HG02938 (cell line): ENCODE results near the gene CARNS1.

Source experiments
- ATAC-seq: cut with Tn5 transposase; IDR thresholded peaks from one replicate; pipeline ENCODE4 v1.9.1; 2021; ENCODE audit warnings: mild to moderate bottlenecking, moderate library complexity; ENCODE audit not compliant: unreplicated experiment

The CARNS1 gene, protein sequence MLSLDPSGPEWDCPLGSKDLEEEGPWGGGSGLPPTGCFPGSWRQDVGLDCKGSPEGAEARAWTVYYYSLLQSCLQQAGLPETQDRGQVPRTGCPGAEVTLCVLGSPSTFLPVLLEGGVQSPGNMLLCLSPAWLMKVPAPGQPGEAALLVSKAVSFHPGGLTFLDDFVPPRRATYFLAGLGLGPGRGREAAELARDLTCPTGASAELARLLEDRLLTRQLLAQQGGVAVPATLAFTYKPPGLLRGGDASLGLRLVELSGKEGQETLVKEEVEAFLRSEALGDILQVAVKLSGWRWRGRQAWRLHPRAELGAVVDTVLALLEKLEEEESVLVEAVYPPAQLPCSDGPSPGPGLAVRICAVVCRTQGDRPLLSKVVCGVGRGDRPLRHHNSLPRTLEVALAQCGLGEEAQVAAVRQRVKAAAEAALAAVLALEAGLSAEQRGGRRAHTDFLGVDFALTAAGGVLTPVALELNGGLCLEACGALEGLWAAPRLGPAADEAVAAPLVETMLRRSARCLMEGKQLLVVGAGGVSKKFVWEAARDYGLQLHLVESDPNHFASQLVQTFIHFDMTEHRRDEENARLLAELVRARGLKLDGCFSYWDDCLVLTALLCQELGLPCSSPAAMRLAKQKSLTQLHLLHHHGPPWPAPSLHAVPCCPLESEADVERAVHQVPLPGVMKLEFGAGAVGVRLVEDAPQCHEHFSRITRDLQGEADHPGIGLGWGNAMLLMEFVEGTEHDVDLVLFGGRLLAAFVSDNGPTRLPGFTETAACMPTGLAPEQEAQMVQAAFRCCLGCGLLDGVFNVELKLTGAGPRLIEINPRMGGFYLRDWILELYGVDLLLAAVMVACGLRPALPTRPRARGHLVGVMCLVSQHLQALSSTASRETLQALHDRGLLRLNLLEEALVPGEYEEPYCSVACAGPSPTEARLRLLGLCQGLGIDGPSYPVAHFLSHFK

GRCh38 chr11:67415501-67416304 lies at the start of gene CARNS1:
TSS of gene CARNS1 (plus strand) at chr11:67415678. CDS start at chr11:67416200, 522 bp downstream.
- ATAC-seq, result no peak

- no peak for ATAC-seq
Measured at GRCh38 chr11:67365736-67366444, 49.6 kb upstream of the CARNS1 start.

DNA sequence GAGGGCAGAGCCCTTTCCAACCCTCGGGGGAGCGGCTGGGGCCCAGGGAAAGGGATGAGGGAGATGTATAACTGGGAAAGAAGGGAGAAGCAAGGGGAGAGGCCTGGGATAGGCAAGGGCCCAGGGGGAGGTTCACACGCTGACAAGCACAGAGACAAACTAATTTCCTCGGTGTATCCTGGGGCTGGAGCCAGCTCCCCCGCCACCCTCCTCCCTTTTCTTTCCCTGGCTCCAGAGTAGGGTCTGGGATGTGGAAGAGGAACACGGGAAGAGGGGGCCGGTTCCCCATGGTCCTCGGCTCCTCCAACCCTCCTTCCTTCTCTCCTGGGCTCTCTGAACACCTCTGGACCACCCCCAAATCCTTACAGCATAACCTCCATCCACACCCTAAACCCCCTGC lies 48.9 kb upstream of the CARNS1 start:
- no peak for ATAC-seq

GRCh38 chr11:67366961-67367760 lies 48.3 kb upstream of the CARNS1 start:
- no peak for ATAC-seq

GRCh38 chr11:67367761-67368227 lies 47.7 kb upstream of the CARNS1 start:
- ATAC-seq, result no peak

DNA sequence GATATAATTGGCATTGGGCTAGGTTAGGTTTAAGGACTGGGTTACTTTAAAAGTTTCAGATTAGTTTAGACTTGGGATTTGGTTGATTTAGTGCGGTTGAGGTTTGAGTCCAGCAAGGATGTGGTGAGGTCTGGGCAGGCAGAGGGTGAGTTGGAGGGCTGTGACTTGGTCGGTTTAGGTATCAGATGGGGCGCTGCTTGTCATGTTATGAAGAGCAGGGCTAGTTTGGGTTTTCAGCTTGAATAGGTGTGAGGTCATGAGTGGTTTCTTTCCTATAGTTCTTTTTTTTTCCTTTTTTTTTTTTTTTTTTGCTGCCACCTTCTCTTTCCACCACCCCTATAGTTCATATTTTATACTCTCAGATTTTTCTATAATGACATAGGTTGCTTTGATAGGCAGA lies 46.9 kb upstream of the CARNS1 start:
- ATAC-seq, result no peak

GRCh38 chr11:67369275-67369674 lies 46.2 kb upstream of the CARNS1 start:
- no peak for ATAC-seq

DNA sequence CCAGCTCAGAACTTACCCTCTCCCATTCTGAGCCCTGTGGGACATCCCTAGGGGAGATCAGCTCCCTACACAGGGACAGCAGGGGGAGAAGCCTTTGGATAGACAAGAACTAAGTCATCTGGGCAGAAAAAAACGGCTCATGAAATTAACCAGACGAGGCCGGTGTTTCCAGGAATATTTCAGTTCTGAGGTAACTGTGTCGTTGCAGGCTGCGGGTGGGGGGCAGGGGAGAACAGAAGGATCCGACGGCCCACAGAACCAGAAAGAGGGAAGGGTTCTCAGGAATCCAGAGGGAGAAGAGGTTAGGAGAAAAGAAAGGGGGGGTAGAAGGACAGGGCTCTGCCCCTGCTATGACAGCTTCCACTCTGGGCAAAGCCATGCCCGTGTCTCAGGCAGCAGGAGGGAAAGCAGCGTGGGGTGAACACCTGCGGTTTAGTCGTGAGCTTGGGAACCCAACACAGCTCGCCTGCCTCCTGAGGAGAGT lies 45.6 kb upstream of the CARNS1 start:
- ATAC-seq, result no peak

- no peak for ATAC-seq
Measured at GRCh38 chr11:67370351-67371076, 45.0 kb upstream of the CARNS1 start.

- no peak for ATAC-seq
Measured at GRCh38 chr11:67371189-67371910, 44.1 kb upstream of the CARNS1 start.

DNA sequence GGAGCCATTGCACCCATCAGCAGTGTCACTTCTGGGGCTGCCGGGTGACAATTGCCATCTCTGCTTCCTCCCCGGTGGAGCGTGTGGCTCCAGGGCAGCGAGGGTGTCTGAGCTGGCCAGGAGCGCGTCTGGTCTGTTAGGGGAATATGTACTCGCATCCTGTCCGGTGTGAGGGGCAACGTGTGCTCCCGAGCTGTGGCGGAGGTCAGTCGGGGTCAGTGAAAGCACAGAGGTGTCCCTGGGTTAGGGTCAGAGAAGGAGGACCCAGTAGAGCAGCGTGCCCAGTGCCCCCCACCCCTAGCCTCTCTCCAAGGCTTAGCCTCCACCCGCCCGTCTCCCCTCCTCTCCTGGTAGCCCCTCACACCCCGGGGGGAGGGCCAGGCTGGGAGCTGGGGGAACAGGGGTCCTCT lies 43.6 kb upstream of the CARNS1 start:
- no peak for ATAC-seq

DNA sequence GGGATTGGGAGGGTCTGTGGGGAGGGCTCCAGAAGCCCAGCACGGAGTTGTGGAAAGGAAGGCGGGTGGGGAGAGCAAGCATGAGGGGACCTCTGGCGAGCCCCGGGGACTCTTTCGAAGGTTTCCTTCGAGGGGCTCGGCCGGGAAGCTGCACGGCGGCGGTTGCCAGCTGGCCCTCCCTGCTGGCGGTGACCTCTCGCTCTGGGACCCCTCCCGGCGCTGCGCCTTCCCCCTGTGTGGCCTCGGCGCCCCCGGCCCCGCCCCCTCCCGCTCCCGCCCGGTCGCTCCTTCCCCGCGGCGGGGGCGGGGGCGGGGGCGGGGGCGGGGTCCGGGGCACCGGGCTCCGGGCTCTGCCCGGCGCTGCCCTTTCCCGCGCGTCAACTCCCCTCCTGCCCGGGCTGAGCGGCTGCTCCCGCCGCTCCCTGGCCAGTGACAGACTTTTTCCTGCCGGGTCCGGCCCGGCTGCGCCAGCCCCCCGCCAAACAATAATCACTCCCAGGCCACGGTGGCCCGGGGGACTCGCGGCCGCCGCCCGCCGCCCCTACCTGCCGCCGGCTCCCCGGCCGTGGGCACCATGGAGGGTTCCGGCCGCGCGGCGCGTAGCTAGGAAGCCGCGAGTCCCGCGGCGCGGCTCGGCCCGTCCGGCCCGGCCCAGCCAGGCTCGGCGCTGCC lies 43.0 kb upstream of the CARNS1 start:
- no peak for ATAC-seq

DNA sequence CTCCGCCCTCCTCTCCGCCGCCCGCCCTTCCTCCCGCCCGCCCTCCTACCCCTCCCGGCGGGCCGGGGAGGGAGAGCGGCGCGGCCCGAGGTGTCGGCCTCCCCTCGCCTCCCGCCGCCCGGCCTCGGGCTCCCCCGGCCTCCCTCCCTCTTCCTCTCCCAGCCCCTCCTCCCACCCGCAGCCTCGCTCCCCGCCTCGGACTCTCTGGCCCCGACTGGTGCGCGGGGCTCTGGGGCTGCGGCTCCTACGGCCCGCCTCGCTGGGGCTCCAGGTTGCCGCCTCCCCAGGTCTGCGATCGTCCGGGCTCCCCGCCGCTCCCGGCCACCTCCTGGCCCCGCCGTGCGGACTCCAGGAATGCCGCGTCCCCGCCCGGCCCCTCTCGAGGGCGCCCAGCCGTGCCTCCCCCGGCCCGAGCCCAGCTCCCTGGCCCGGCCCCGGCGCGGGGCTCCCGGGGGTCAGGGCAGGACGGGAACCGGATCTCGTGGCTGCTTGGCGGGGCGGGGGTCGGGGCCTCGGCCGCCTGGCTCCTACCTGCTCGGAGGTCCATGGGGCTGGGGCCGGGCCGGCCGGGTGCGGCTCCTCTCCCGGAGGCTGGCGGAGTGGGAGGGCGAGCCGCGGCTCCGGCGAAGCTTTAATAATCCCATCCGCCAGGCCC lies 42.4 kb upstream of the CARNS1 start, which contains the start of gene CLCF1:
TSS of gene CLCF1 (minus strand) at position 606 of the 655 bp plus-strand sequence. CDS start at position 547, 59 bp downstream.
- no peak for ATAC-seq

GRCh38 chr11:67373648-67374570 lies 41.6 kb upstream of the CARNS1 start:
- no peak for ATAC-seq

- no peak for ATAC-seq
Measured at GRCh38 chr11:67374571-67375281, 40.8 kb upstream of the CARNS1 start.
